ENCODE measurements around the gene GPRC5B. TPM values are rescaled to one million over a fixed set of nuclear protein-coding genes. Genes with fewer than 3 reads are reported as not detected.

The GPRC5B gene
- total and polyA plus RNA-seq, 2 of the 8 experiments (the other 6 are each of a cell fraction or from before 2014, with no cell fraction given): 106 to 160 TPM

DNA sequence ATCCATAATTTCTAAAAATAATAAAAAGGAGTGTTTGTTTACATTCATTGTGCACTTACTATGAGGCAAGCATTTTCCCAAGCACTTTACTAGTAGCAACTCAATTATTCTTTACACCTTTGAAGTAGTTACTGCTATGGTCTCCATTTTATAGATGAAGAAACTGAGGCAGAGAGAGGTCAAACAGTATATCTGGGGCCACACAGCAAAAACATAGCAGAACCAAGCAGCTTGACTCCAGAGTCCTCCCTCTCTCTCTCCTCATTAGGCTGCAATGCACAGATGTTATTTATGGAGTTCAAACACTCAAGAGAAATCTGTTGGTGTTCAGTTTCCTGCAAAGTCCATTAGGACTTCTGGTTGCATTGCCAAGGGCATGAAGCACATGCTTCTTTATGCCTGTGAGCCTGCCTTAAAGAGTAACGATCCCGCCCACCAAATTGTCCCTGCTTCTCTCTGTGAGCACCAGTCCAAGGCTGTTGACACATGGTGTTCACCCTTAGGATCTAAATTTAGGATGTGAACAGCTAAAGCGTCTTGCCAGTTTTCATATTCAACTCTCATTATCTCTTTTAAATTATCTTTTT lies 44.0 kb downstream of the GPRC5B start:
- no peaks in the 10 kb centered on the region for H3K9me3 ChIP-seq (ENCODE audit: insufficient read depth in 2 of 2, low read depth in 1 of 2, low read length in 1 of 2)
- H3K4ac ChIP-seq (replicated peaks; ENCODE audit: insufficient read length, low read depth, low read length): no peak overlapping the region
- no peak overlapping the region for H2AK5ac ChIP-seq (ENCODE audit: low read depth, low read length)
- H3K4me2 ChIP-seq (ENCODE audit: insufficient read depth in 1 of 2, low read depth in 2 of 2, low read length in 2 of 2): no peak overlapping the region
- H4K20me1 ChIP-seq (replicated peaks in 1 of 2; ENCODE audit: control insufficient read depth in 1 of 2, insufficient read depth in 2 of 2, low read length in 2 of 2): no peaks in the 10 kb centered on the region
- H3K4me1 ChIP-seq (replicated peaks in 1 of 4; ENCODE audit: control insufficient read depth in 3 of 4, insufficient read depth in 4 of 4, low read length in 3 of 4): peaks cover 0 to 13% (median 6%) of the 10 kb centered on the region in 4 experiments; a peak in 6 of 7 replicates
- no peaks in the 10 kb centered on the region for H3K79me2 ChIP-seq (ENCODE audit: control insufficient read depth in 1 of 2, insufficient read depth in 2 of 2, low read length in 2 of 2)
- H3K27me3 ChIP-seq (replicated peaks in 1 of 4; ENCODE audit: control insufficient read depth in 3 of 4, extremely low read depth in 1 of 4, insufficient read depth in 3 of 4, low read length in 3 of 4): no peaks in the 10 kb centered on the region
- DNase-seq (ENCODE audit: low read depth in 1 of 2, low spot score in 2 of 2): no peak
- 91% methylated on average over 3 of the region's 3 CpGs; no CpG with 5 or more reads in 1 of the 2 experiments for WGBS, 2 experiments (ENCODE audit: extremely low coverage in 1 of 2, insufficient coverage in 1 of 2, insufficient read length in 1 of 2, insufficient replicate concordance in 2 of 2, low coverage in 1 of 2, low lambda C conversion rate in 2 of 2, missing lambda C conversion rate in 1 of 2)
- H3K27ac ChIP-seq (ENCODE audit: low read depth, low read length): no peak overlapping the region
- H3K36me3 ChIP-seq (ENCODE audit: control insufficient read depth in 2 of 4, insufficient read depth in 4 of 4, low read length in 3 of 4): no peaks in the 10 kb centered on the region
- H2AFZ ChIP-seq (ENCODE audit: low read length): no peak overlapping the region
- H4K91ac ChIP-seq (replicated peaks; ENCODE audit: insufficient read length, low read length): no peak overlapping the region
- H2BK120ac ChIP-seq (replicated peaks; ENCODE audit: low read depth, low read length): no peak overlapping the region
- no peak overlapping the region for H3K56ac ChIP-seq (replicated peaks; ENCODE audit: insufficient read length, low read depth, low read length)
- POLR2A ChIA-PET (ENCODE audit: partially characterized antibody): no interaction called here
- CTCF ChIA-PET (ENCODE audit: partially characterized antibody): interaction anchor here (1.0 to 1.2 kb wide), 2 partner anchors 22 to 239 kb away, joined by 3 read pairs; no protein-coding TSS in a partner anchor
- H3K9ac ChIP-seq (replicated peaks in 1 of 4; ENCODE audit: extremely low read depth in 1 of 4, low read depth in 3 of 4, low read length in 3 of 4): no peak overlapping the region
- H3K14ac ChIP-seq (ENCODE audit: insufficient read length): no peak overlapping the region
- no peak overlapping the region for H2BK20ac ChIP-seq (ENCODE audit: low read length)
- H2BK5ac ChIP-seq (ENCODE audit: low read depth, low read length): no peak overlapping the region
- no peak overlapping the region for H4K5ac ChIP-seq (ENCODE audit: insufficient read length, low read depth, low read length)
- peaks cover 2% of the 10 kb centered on the region; the same call in 1 of the 2 replicates for H3K23me2 ChIP-seq (ENCODE audit: low read depth, low read length)
- H3K4me3 ChIP-seq (ENCODE audit: extremely low read depth in 1 of 4, insufficient read depth in 2 of 4, low read depth in 3 of 4, low read length in 4 of 4): no peak overlapping the region
- no peak overlapping the region for H4K8ac ChIP-seq (ENCODE audit: extremely low read depth, insufficient read depth, low read length)
- no peaks in the 10 kb centered on the region for H3K79me1 ChIP-seq (ENCODE audit: low read depth, low read length)
- H2BK15ac ChIP-seq (ENCODE audit: low read length): no peak overlapping the region
- H2BK12ac ChIP-seq (ENCODE audit: low read depth, low read length): no peak overlapping the region
- H3K18ac ChIP-seq (ENCODE audit: extremely low read depth, low read length): no peak overlapping the region
- FAIRE-seq: no peak
- no peak overlapping the region for H3K23ac ChIP-seq (ENCODE audit: insufficient read length)
- no peak for TF ChIP-seq SUZ12 (IDR thresholded peaks at IDR 0.05; ENCODE audit: low read length)
- TF ChIP-seq RXRA (IDR thresholded peaks at IDR 0.05; ENCODE audit: insufficient read depth, low read depth, low read length): no peak
- no peak for TF ChIP-seq CBX8 (IDR thresholded peaks at IDR 0.05; ENCODE audit: borderline replicate concordance, low read depth, low read length)
- no peak for TF ChIP-seq SP4 (IDR thresholded peaks at IDR 0.05; ENCODE audit: low read length)
- TF ChIP-seq EZH2 (IDR thresholded peaks at IDR 0.05; ENCODE audit: low read depth, low read length, severe bottlenecking): no peak
- no peak for TF ChIP-seq GABPA (IDR thresholded peaks at IDR 0.05; ENCODE audit: borderline replicate concordance, insufficient read depth, low read length)
- TF ChIP-seq, protein P1, sequence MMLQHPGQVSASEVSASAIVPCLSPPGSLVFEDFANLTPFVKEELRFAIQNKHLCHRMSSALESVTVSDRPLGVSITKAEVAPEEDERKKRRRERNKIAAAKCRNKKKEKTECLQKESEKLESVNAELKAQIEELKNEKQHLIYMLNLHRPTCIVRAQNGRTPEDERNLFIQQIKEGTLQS (IDR thresholded peaks at IDR 0.05; ENCODE audit: insufficient read depth, low read depth, low read length): no peak
- TF ChIP-seq RAD21 (IDR thresholded peaks at IDR 0.05 in 1 of 2, conservative IDR thresholded peaks at IDR 0.05 in 1 of 2; ENCODE audit: low read depth in 2 of 2, low read length in 2 of 2): no peak
- no peak for TF ChIP-seq ASH2L (IDR thresholded peaks at IDR 0.05; ENCODE audit: low read length)
